RCC 7860 (cell line): ENCODE results near the gene BCKDHB.

ENCODE experiments used
- DNase-seq: peaks from one replicate; pipeline ENCODE4 v3.0.0-alpha.2; 2015; ENCODE audit warnings: low spot score
- FAIRE-seq: peaks from 2 replicates; lab custom pipeline; 2012; peaks lifted over from hg19 to GRCh38; lab: Jason Lieb, UNC

BCKDHB gene

DNA sequence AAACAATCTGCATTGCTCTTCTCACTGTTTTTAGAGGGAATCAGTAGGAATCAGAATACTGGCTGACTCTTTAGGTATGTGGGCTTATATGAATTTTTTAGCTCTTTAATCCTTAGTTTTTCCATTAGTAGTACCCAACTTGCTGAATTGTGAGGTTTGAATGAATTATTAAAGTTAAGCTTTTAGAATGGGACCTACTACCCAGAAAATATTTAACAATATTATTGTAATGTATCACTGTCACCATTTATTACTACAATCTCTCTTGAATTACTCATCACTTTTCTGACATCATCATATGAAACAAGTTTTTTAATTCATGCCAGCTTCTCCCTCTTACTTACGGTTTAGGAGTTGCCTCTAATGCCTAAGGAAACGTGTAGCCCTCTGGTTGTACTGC lies 212.7 kb downstream of the BCKDHB start:
- DNase-seq = no peak
- no peak for FAIRE-seq

DNA sequence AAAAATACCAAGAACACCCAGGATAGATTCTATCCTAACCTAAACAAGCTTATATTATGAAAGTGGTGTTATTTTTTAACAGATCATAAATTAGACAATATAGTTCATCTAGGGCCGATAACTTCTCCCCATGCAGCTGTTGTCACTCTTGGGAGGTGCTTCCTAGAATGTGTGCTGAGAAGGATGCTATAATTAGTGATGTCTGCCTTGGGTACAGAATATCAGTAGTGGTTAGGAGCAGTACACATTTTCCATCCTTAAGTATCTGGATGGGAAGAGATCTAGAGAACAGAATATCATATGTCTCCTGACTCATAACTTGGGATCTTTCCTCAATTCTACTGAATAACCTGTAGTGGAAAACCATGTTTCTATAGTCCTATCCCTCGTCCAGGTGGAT lies 214.5 kb downstream of the BCKDHB start:
- FAIRE-seq (no peak), DNase-seq (no peak)

DNA sequence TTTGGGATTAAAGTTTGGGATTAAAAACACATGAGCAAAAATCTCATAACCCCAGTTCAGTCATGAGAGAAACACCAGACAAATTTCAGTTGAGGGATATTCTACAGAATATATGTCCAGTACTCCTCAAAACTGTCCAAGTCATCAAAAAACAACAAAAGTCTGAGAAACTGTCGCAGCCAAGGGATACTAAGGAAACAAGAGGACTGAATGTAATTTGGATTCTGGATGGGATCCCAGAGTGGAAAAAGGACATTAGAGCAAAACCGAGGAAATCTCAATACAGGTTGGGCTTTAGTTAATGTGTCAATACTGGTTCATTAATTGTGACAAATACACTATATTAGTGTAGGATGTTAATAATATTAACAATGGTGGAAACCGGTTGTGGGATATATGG lies 219.3 kb downstream of the BCKDHB start:
- DNase-seq = no peak
- FAIRE-seq = no peak

DNA sequence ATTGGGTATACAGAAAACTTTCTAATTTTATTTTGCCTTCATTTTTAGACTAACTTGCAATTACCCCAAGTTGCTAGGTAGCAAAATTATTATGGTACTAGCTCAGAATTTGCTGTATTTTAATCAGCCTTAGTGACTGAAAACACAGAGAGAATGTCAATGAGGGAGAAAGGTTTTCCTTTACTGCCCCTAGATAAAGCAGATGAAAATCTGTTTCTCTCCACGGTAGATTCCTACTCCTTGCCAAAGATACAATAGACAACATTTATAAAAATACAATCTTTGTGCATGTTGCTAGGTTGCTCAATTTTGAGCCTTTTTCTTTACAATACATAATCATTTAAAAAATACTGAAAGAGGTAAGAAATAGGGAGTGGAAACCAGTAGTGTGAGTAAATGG lies 222.2 kb downstream of the BCKDHB start:
- DNase-seq (no peak), FAIRE-seq (no peak)

DNA sequence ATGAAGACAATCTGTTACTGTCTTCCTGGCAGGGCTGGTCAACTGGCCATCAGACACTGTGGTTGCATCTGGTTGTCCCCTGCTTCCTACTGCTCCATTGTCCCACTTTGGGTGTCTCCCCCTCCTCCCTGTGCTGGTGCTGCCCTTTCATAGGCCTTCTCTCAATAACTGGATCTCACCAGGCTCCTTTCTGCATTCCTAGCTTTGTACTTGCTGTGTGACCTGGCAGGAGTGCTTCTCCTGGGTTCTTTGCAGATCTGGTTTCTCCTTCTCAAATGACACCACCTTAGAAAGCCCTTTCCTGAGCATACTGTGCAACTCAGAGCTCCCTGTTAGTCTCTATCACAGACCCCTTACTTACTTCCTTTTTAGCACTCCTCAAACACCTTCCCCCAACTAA lies 223.0 kb downstream of the BCKDHB start:
- FAIRE-seq (no peak), DNase-seq (no peak)

DNA sequence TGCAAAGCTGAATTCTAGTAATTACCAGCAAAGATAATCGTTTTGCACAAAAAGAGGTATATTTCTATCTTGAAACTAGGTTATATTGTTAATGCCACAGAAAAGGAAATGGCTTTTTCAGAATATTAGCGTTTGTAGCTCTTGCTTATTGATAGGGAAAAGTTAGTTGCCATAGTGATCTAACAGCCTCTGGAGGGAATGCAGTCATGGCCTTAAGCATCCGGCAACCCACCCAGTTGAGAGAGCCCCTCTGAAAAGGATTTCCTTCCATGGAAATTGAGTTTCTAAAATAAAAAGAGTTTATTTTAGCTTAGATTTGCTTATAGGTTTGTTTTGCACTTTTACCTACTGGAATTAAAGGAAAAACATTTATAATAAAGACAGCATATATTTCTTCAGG lies 224.5 kb downstream of the BCKDHB start:
- FAIRE-seq (no peak), DNase-seq (no peak)

DNA sequence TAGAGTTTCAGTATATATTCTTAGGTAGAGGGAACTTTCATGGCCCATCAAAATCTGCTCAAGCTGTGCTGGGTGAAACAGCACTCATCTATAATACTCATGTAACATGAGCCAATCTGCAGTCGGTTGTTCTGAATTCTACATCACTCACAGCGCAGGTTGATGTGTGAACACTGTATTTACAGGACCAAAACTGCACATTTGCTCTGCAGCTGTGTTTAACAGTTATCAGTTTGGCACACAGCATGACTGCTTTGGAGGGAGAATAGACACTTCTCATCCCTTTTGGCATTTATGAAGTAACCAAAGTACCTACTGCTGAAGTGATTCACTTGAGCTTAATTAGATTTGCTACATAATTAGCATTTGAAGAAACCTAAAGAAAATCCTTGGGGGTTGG lies 225.1 kb downstream of the BCKDHB start:
- FAIRE-seq = no peak

DNA sequence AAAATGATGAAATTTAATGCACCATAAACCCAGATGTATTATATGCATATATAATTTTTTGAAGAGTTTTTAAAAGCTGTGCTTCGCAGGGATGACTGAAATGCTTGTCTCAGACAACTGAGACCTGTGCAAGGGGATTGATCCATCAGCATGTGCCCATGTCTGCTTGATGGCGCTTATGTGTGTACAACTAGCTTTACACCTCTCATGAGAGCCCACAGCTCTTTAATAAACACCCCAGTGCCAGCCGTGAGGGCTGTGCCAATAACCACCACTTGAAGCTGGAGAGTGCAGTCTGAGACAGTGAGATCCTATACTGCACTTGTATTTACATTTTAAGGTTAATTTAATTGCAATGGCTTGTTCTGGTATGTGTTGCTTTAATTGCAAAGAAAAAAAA lies 225.5 kb downstream of the BCKDHB start:
- FAIRE-seq (no peak), DNase-seq (no peak)

More for the DNA sequence above, 225.1 kb downstream of the BCKDHB start:
- no peak for DNase-seq

DNA sequence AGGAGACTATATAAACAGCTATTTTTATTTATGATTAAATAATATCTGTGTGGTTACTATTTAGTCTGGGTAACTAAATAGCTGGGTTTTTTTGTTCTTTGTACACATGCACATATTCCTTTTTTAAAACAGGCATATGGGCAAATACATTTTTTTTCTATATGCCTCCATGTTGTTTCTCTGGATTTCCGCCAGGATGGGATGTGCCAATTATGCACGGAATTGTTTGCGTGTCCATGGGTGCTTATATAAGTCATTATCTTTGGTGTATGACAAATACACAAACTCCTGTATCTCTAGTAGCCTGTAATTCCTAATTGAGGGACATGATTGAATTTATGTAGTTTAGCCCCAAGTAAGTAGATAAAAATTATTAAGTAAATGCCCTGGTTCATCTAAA lies 226.9 kb downstream of the BCKDHB start:
- DNase-seq (no peak), FAIRE-seq (no peak)

DNA sequence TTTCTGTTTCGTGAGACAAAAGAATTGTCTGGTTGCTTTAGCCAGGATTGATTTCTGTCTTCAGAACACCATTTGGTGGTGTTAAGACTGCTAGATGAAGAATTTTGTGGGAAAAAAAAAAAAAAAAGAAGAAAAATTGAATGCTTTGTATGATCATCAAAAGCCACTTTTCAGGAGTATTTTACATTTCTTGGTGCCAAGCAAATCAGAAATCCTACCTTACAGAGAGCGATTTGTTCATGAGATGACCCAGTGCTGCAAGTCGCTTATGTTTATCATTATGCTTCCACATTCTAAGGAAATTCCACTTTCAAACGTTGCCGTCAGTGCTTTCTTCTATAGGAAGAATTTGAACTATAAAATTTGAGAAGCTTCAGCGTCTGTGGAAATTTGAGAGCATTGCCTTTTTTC lies 228.7 kb downstream of the BCKDHB start:
- FAIRE-seq (no peak), DNase-seq (no peak)

DNA sequence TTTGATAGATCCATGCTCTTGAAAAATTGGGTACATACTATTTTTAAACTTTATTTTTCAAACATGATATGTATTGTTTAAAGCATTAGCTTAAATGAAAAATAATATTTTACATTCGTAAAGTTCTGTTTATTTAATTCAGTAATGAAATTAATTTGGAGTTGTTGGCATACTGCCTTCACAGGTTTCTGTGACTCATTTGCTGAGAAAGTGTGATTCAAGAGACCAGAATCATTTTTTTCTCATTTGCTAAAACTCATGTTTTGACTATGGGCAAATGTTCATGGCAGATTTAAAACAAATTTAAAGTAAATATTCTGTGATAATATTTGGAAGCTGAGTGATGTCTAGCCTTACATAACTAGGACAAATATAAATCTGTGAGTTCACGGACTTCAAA lies 230.4 kb downstream of the BCKDHB start:
- FAIRE-seq (no peak), DNase-seq (no peak)

DNA sequence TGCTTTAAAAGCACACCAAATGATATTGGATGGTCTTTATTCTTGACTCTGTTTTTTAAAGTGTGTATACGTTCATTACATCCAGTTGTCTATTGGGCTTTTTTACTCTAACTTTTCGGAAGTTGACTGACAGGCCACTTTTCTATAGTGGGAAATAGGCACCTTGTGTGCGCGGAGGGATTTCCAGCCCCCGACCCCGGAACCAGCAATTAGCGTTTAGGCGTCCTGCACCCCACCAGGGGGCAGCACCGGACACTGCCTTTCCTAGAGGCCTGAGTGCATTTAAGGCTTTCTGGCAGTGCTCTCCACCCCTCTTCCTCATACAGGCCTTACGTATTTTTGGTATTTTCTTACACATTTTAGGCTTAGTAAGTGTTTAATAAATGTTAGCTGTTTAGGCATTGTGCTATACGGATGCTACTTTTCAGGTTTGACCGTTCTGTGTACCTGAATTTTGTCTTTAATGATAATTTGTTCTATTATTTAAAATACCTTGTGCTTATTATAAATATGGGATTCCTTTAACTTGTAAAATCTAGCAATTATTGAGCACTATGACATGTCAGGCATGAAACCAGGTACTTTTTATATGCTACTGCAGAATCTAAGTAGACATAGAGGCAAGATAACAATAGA lies 231.8 kb downstream of the BCKDHB start:
- DNase-seq (no peak), FAIRE-seq (no peak)

DNA sequence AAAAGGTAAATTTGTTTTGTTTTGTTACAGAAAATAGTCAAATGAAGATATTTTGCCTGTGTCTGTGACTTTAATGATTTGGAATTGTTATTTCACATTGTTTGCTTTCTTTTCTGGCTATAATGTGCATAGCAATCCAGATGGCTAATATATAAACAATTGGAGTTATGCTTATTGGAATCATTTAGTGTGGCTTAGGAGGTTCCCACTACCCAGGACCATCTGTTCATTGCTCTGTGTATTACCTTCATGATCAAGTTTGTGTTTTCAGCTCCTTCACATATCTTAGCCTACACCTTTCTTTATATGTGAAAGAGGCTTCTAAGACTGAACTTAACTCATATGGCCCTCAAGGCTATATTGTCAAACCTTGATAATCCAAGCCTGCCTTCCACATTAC lies 232.9 kb downstream of the BCKDHB start:
- DNase-seq = no peak
- FAIRE-seq = no peak

DNA sequence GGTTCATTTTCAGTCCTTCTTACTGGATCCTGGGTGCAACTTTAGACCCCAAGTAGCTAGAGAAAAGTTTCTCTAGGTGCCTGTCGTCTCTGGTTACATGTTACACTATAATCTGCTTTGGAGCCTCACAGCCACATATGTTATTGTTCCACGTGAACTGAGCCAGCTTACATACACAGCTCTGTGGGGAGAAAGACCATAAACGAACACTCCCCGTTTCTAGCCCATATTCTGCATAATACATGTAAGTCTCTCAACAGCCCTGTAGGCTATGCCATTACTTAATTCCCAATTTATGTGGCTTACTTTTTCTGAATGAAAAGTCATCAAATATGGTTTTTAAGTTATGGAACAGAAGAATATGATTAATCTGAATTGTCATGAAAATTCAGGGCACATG lies 233.8 kb downstream of the BCKDHB start:
- no peak for FAIRE-seq
- no peak for DNase-seq

DNA sequence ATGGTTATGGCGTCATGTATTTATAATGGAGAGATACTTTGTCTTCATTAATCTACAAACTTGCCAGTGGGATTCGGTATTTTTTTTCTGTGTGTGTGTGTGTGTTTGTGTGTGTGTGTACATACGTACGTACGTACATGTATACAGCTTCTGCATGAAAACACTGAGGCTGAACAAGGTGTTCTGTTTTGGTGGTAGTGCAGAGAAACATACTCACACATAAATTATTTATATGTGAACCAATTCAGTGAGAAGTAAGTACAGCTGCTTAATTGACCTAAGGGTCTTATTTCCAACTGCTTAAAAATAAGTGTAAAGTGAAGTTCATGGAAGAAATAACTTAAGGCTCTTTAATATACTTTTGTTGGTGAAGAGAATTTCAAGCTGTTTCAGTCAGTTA lies 234.2 kb downstream of the BCKDHB start:
- no peak for FAIRE-seq
- DNase-seq = no peak

DNA sequence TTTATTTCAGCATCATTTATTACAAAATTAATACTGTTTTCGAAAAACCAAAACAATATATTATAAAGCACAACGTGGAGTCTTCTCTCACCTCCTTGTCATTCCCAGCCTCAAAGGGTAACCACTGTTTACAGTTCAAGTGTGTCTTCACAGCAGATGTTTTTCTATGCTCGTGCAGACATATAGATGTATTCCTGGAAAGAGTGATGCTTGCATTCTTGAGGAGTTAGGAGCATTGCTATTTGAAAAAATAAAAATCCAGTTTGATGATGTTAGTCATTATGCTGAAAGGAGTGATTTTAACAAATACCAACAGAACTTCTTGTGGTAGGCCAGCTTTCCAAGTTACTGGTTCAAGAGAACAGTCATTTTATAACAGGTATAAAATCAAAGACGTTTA lies 234.9 kb downstream of the BCKDHB start:
- DNase-seq = no peak
- FAIRE-seq = no peak

DNA sequence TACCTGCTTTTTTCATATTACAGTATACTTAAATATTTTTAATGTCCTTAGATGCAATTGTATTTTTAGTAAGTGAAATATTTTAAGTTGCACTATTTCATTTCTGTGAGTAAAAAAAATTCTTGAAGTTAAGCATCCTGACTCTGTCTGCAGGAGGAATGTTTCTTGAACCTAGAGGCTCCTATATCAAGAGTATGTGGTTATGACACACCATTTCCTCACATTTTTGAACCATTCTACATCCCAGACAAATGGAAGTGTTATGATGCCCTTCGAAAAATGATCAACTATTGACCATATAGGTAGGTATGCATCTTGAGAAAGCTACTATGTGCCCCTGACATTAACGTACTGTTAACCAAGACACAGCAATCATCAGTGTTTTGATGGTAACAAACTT lies 237.0 kb downstream of the BCKDHB start:
- no peak for FAIRE-seq

DNA sequence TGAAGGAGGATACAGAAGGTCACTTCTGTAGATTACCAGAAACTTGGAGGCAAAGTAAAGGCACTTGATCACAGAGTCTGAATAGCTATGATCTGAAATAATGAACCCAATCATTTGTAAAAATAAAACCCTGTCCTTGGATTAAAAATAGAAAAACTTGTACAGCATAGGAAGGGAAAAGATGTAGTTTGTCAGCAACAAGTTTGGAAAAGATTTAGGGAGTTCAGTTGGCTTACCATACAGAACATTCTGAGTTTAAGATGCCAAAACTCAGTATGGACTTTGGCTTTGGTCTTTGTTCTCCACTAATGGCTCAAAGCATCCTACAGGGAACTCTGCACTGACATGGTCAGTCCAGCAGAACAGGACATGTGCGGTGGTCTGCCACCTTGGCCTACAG lies 240.6 kb downstream of the BCKDHB start:
- DNase-seq (no peak), FAIRE-seq (no peak)

More for the DNA sequence above, 237.0 kb downstream of the BCKDHB start:
- DNase-seq = no peak

DNA sequence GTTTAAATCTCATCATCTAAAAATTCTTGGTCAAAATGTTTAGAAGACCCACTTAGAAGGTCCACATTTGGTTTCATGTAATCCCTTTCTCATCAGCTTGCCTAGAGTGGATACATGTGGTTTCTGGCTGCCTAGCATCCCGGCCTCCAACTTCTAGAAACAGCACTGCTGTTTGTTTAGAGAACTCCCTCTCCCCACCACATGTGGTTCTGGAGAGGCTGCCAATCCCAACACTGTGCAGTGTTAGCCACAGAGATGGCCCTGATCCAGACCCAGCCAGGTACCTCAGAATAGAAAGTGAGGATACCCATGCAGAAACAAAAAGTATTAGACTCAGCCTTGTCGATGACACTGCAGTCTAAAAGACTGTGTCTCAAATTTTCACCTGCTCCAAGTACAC lies 241.8 kb downstream of the BCKDHB start:
- no peak for DNase-seq
- FAIRE-seq = no peak

DNA sequence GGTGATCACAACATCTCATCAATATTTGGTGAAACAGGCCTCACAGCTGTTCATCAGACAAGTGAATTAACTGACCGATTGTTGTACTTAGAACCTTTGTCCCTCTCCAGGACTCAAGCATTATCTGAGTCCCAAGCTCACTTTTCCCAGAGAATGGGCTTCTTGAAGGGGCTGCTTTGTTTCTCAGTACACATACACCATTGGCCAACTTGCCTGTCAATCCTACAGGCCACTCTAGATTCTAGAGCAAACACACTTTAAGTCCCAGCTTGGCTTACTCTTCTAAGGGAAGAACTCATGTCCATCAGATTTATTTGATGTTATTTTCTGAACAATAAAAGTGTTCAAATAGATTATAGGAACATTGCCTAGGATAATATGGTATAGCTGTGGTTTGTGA lies 249.5 kb downstream of the BCKDHB start:
- FAIRE-seq (no peak), DNase-seq (no peak)

DNA sequence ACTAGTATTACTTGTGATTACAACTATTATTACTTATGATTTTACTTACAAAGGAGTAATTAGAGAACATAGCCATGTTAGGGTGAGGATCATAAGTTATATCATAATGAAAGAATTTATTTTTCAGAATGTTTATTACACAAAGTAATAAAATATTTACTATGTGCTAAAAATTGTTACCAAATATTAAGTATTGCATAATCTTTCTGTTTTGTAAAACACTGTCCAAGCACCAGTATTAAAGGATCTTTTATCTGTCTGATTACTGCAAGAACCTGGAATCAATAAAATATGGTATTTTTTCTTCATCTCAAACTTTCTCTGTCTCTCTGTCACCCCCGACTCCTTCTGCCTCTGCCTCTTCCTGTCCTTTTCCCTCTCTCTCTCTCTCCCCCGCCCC lies 250.1 kb downstream of the BCKDHB start:
- FAIRE-seq (no peak), DNase-seq (no peak)

DNA sequence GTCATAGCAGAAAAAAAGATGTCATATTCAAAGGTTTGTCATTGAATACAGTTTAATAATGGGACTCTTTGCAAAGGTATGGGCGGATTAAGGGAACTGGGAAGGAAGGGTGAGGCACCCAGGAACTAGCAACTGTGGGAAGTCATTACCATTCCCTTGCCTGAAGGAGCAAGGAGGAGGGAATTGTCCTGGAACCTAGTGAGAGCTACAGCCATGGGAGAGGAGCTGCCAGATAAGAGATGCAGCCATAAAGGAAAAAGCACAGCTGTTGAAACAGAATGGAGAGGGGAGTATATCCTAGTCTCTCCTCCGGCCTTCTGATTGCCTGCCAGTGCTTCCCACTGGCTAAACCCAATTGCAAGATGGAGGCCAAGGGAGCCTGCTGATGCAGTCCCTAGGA lies 250.6 kb downstream of the BCKDHB start:
- DNase-seq = no peak
- no peak for FAIRE-seq

DNA sequence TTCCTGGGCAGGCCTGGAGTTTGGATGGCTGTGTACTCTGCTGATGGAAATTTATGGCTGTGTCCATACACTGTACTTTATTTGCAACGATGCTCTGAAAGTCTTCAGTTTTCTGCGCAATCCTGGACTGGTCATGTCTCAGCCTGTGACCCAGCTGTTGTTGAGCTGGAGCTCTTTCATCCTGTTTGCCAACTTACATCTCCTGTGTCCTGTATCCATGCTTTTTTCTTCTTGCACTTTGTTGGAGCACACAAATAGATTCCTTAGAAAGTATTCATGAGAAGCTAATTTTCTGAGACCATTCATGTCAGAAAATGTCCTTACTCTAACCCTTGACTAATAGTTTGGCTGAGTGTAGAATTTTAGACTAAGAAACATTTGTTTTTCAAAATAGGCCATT lies 251.2 kb downstream of the BCKDHB start:
- DNase-seq (no peak), FAIRE-seq (no peak)
